Measurements from ENCODE around the gene KRT86. TPM values are rescaled to one million over a fixed set of nuclear protein-coding genes. Genes with fewer than 3 reads are reported as not detected.

Gene KRT86
- total RNA-seq, 1 donor from 2014 or later = 0.16 TPM

- Mint-ChIP-seq H3K27me3 (ENCODE audit: low read depth) (peaks cover 50% of the 10 kb centered on the region), H3K9me3 (no peaks in the 10 kb centered on the region), H3K4me1 (no peaks in the 10 kb centered on the region), H3K4me3 (no peak within 1 kb of the TSS), H3K36me3 (no peaks in the 10 kb centered on the region), H3K27ac (no peak within 1 kb of the TSS)
- TF ChIP-seq, protein P1, sequence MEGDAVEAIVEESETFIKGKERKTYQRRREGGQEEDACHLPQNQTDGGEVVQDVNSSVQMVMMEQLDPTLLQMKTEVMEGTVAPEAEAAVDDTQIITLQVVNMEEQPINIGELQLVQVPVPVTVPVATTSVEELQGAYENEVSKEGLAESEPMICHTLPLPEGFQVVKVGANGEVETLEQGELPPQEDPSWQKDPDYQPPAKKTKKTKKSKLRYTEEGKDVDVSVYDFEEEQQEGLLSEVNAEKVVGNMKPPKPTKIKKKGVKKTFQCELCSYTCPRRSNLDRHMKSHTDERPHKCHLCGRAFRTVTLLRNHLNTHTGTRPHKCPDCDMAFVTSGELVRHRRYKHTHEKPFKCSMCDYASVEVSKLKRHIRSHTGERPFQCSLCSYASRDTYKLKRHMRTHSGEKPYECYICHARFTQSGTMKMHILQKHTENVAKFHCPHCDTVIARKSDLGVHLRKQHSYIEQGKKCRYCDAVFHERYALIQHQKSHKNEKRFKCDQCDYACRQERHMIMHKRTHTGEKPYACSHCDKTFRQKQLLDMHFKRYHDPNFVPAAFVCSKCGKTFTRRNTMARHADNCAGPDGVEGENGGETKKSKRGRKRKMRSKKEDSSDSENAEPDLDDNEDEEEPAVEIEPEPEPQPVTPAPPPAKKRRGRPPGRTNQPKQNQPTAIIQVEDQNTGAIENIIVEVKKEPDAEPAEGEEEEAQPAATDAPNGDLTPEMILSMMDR (IDR thresholded peaks at IDR 0.05; ENCODE audit: unreplicated experiment) = no peak
- peak in 1 of 2 experiments; percentile 12 for DNase-seq (ENCODE audit: low spot score in 2 of 2, unreplicated experiment in 2 of 2)
Observed at GRCh38 chr12:52320784-52321400, 46.4 kb downstream of the KRT86 start, which contains the start of gene KRT83. Gene KRT83, minus strand, starts transcription at chr12:52321398. Its CDS starts 63 bp downstream, at chr12:52321335.

GRCh38 chr12:52321418-52321817, 47.0 kb downstream of the KRT86 start:
- Mint-ChIP-seq H3K27me3 (ENCODE audit: low read depth) (peaks cover 50% of the 10 kb centered on the region), H3K36me3 (no peaks in the 10 kb centered on the region), H3K27ac (no peak overlapping the region), H3K9me3 (no peaks in the 10 kb centered on the region), H3K4me3 (no peak overlapping the region), H3K4me1 (no peaks in the 10 kb centered on the region)
- TF ChIP-seq, protein P1 (IDR thresholded peaks at IDR 0.05; ENCODE audit: unreplicated experiment) = no peak
- DNase-seq (ENCODE audit: low spot score in 2 of 2, unreplicated experiment in 2 of 2) = peak in 1 of 2 experiments; percentile 1

- H3K36me3 Mint-ChIP-seq = no peaks in the 10 kb centered on the region
- TF ChIP-seq, protein P1 (IDR thresholded peaks at IDR 0.05; ENCODE audit: unreplicated experiment) = no peak
- DNase-seq (ENCODE audit: low spot score in 2 of 2, unreplicated experiment in 2 of 2) = no peak
- H3K27ac Mint-ChIP-seq = no peak overlapping the region
- no peaks in the 10 kb centered on the region for H3K4me1 Mint-ChIP-seq
- no peaks in the 10 kb centered on the region for H3K9me3 Mint-ChIP-seq
- peaks cover 50% of the 10 kb centered on the region for H3K27me3 Mint-ChIP-seq (ENCODE audit: low read depth)
- no peak overlapping the region for H3K4me3 Mint-ChIP-seq
Observed at GRCh38 chr12:52322069-52322468, 47.6 kb downstream of the KRT86 start.

GRCh38 chr12:52323001-52323400, 48.6 kb downstream of the KRT86 start:
- Mint-ChIP-seq H3K27me3 (ENCODE audit: low read depth) (peaks cover 50% of the 10 kb centered on the region), H3K4me1 (no peaks in the 10 kb centered on the region), H3K4me3 (no peak overlapping the region), H3K36me3 (no peaks in the 10 kb centered on the region), H3K9me3 (no peaks in the 10 kb centered on the region), H3K27ac (no peak overlapping the region)
- TF ChIP-seq, protein P1 (IDR thresholded peaks at IDR 0.05; ENCODE audit: unreplicated experiment) = no peak
- DNase-seq (ENCODE audit: low spot score in 2 of 2, unreplicated experiment in 2 of 2) = peak in 1 of 2 experiments; percentile 0

GRCh38 chr12:52323416-52324152, 49.1 kb downstream of the KRT86 start:
- TF ChIP-seq, protein P1 (IDR thresholded peaks at IDR 0.05; ENCODE audit: unreplicated experiment) = no peak
- peak in 1 of 2 experiments; percentile 6 for DNase-seq (ENCODE audit: low spot score in 2 of 2, unreplicated experiment in 2 of 2)
- H3K27ac Mint-ChIP-seq = no peak overlapping the region
- H3K27me3 Mint-ChIP-seq (ENCODE audit: low read depth) = peaks cover 46% of the 10 kb centered on the region
- no peaks in the 10 kb centered on the region for H3K4me1 Mint-ChIP-seq
- H3K9me3 Mint-ChIP-seq = no peaks in the 10 kb centered on the region
- H3K36me3 Mint-ChIP-seq = no peaks in the 10 kb centered on the region
- H3K4me3 Mint-ChIP-seq = no peak overlapping the region

All from mesothelial cell of epicardium (in vitro differentiated cells).